Stimulated activated naive B cell treated with anti-CD40 and anti-IgM and Interleukin-4, amounts not matched to agents 10 μg/mL and 1 μg/mL and 100 μg/mL, for 72 hours (primary cell): ENCODE measurements around the gene TSC22D2.

ENCODE experiments used
- ATAC-seq, 2 donors: fragments of 150-1000 bp; cut with Tn5 transposase; replicated peaks; 2 replicates each; pipeline ENCODE4 v1.10.0; 2021; ENCODE audit warnings: moderate library complexity in 1 of 2
- DNase-seq: peaks from one replicate; pipeline ENCODE4 v3.0.0; 2021
- H3K27ac Mint-ChIP-seq: one replicate; pipeline ENCODE4 v1.8.0; 2022; ENCODE audit warnings: mild to moderate bottlenecking, mixed read lengths
- H3K27me3 Mint-ChIP-seq, 2 donors: one replicate each; pipeline ENCODE4 v1.8.0; 2022; ENCODE audit warnings: mixed read lengths in 2 of 2
- H3K36me3 Mint-ChIP-seq, 2 donors: one replicate each; pipeline ENCODE4 v1.8.0; 2022; ENCODE audit warnings: mixed read lengths in 2 of 2, mild to moderate bottlenecking in 1 of 2
- H3K4me1 Mint-ChIP-seq, 2 donors: one replicate each; pipeline ENCODE4 v1.8.0; 2022; ENCODE audit warnings: mixed read lengths in 2 of 2, mild to moderate bottlenecking in 1 of 2
- H3K4me3 Mint-ChIP-seq, 2 donors: one replicate each; pipeline ENCODE4 v1.8.0; 2022; ENCODE audit warnings: mild to moderate bottlenecking in 2 of 2, mixed read lengths in 2 of 2, moderate library complexity in 1 of 2
- H3K9me3 Mint-ChIP-seq, 2 donors: one replicate each; pipeline ENCODE4 v1.8.0; 2022; ENCODE audit warnings: mixed read lengths in 2 of 2, mild to moderate bottlenecking in 1 of 2

TSC22D2 gene

DNA sequence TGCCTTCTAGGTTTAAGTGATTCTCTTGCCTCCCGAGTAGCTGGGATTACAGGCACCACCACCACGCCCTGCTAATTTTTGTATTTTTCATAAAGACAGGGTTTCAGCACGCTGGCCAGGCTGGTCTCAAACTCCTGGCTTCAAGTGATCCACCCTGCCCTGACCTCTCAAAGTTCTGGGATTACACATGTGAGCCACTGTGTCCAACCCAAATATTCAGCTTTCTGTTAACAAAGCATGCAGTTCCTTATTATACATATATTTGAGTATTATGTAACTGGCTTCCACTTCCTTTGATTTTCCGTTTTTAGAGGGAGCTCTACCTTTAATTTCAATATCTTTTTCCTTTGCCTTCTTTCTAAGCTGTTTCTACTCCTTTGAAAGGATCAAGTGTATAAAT, 26.1 kb downstream of the TSC22D2 start:
- Mint-ChIP-seq H3K9me3 (no peaks in the 10 kb centered on the region), H3K27ac (peak overlapping the region; percentile 56), H3K36me3 (peaks cover 9 to 24% of the 10 kb centered on the region in 2 donors), H3K4me1 (peaks cover 14 to 29% of the 10 kb centered on the region in 2 donors), H3K4me3 (no peak overlapping the region), H3K27me3 (no peaks in the 10 kb centered on the region)
- no peak for DNase-seq
- no peak for ATAC-seq

DNA sequence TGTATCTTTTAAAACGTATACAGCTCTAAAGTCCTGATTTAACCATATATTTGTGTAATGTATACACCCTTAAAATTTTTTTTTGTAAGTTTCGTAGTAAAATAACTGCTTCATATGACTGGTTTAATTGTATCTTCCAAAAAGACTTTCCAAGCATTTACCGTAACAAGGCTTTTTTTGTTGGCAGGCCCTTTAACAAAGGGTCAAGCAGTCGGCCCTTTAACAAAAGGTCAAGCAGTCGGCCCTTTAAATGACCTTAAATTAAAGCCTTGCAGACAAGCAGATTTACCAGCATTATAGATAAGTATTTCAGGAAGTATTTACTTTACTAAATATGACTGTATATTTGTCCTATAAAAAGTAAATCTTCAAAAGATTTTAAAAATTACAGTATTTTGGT, 28.1 kb downstream of the TSC22D2 start:
- Mint-ChIP-seq H3K9me3 (no peaks in the 10 kb centered on the region), H3K27me3 (no peaks in the 10 kb centered on the region), H3K4me3 (no peak overlapping the region), H3K36me3 (peaks cover 7 to 18% of the 10 kb centered on the region in 2 donors), H3K4me1 (peaks cover 7 to 12% of the 10 kb centered on the region in 2 donors), H3K27ac (no peak overlapping the region)
- DNase-seq = no peak
- no peak for ATAC-seq

DNA sequence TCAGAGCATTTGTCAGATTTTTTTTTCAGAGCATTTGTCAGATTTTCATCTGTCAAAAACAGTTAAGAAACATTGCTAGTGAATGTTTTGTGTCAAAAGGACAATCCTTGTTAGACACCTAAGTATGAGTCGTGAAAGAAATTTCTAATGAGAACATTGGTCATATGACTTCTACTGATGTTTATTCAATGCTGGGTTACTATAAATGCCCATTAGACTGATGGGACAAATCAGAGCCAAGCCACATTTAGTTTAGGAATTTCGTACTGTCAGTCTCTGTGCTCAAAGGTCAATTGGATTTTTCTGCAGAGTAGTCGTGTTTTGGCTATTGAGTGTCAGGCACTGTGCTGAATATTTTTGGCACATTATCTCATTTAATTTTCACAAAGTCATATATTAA, 31.6 kb downstream of the TSC22D2 start:
- Mint-ChIP-seq H3K4me3 (no peak overlapping the region), H3K9me3 (peaks cover 0 to 6% of the 10 kb centered on the region in 2 donors), H3K27ac (no peak overlapping the region)

DNA sequence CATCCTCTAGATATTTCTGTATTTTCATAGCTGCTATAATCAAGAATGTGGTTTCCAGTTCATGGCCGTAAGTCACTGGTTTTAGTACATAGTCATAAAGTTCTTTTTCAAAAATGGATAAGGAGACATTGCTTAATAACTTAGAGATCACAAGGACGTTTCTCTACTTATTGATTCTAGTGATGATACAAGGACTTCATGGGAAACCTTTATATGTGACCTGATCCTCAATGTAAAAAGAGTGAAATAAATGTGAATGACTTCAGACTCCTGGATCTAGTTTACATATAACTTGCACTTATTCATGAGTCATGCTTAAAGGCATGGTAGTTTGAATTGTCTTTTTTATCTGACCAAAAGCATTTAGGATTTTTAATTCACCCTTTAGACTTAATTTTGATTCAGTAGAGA, 35.2 kb downstream of the TSC22D2 start:
- H3K4me1 Mint-ChIP-seq = peaks cover 25 to 26% of the 10 kb centered on the region in 2 donors
- H3K27ac Mint-ChIP-seq = no peak overlapping the region
- DNase-seq (no peak), ATAC-seq (no peak)
- H3K36me3 Mint-ChIP-seq = peaks cover 31 to 44% of the 10 kb centered on the region in 2 donors
- no peak overlapping the region for H3K4me3 Mint-ChIP-seq
- peaks cover 0 to 6% of the 10 kb centered on the region in 2 donors for H3K9me3 Mint-ChIP-seq
- H3K27me3 Mint-ChIP-seq = no peaks in the 10 kb centered on the region

More for the DNA sequence above, 31.6 kb downstream of the TSC22D2 start:
- DNase-seq = no peak
- Mint-ChIP-seq H3K27me3 (no peaks in the 10 kb centered on the region), H3K4me1 (peaks cover 12 to 17% of the 10 kb centered on the region in 2 donors), H3K36me3 (peaks cover 20 to 27% of the 10 kb centered on the region in 2 donors)
- ATAC-seq = no peak

DNA sequence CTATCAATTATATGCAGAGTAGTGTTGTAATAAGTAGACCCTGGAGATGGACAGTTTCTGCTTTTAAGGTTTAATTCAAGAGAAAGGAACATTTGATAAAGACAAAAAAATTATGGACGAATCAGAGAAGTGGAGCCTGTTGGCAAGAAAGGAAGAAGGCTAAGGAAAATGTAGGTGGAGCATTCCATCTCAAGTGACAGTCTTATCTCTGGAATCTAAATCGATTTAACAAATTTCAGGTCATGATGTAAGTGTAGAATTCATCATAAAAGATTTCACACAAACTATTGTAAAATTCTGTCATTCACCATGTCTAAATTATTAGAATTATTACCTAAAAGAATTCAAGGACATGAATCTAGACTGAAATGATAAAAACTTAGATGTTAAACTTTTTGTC, 36.3 kb downstream of the TSC22D2 start:
- Mint-ChIP-seq H3K4me1 (peaks cover 28 to 30% of the 10 kb centered on the region in 2 donors), H3K9me3 (peaks cover 0 to 6% of the 10 kb centered on the region in 2 donors), H3K27ac (no peak overlapping the region), H3K27me3 (no peaks in the 10 kb centered on the region), H3K36me3 (peaks cover 33 to 44% of the 10 kb centered on the region in 2 donors), H3K4me3 (no peak overlapping the region)
- DNase-seq (no peak), ATAC-seq (no peak)

DNA sequence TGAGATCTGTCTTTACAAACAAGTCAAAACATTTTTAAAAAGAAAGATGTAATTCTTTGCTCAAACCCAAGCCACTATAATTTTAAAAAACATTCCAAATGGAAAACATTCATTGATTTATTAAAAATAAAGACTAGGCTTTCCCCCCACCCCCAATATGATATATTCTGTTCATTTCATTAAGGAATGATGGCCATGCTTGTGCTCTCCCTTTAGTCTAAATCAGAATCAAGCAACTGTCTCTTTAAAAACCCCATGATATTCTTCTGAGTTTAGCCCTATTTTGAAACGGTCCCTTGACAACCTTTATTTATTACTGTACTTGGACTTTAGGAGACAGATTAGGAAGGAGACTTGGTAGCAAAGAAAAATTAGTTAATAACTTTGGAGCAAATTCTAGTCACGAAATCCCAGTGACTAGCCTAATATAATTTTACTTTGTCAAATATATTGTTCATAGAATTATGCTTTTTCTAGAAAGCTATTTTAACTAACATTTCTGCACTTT, 38.4 kb downstream of the TSC22D2 start:
- H3K4me3 Mint-ChIP-seq = no peak overlapping the region
- ATAC-seq = no peak
- H3K9me3 Mint-ChIP-seq = peaks cover 0 to 3% of the 10 kb centered on the region in 2 donors
- H3K4me1 Mint-ChIP-seq = peaks cover 24 to 31% of the 10 kb centered on the region in 2 donors
- DNase-seq = no peak
- peaks cover 25 to 40% of the 10 kb centered on the region in 2 donors for H3K36me3 Mint-ChIP-seq
- no peaks in the 10 kb centered on the region for H3K27me3 Mint-ChIP-seq
- H3K27ac Mint-ChIP-seq = no peak overlapping the region

DNA sequence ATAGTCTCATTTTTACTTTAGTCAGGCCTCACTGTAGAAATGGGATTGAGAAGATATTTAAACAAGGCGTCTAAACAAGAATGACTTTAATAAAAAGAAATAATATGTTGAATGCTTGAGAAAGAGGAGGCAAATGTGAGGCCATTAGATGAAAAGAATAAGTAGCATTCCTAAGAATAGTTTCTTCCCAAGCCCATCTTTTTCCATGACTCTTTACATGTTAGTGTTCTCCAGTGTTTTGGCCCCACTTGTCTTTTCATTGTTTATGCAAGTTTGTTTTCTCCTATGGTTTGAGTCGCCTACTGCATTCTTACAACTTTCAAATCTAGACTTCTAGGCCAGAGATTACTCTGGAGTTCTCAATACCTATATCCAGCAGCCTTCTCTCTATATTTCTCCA, 39.0 kb downstream of the TSC22D2 start:
- DNase-seq = no peak
- Mint-ChIP-seq H3K9me3 (peaks cover 0 to under 1% of the 10 kb centered on the region in 2 donors), H3K4me1 (peaks cover 19 to 31% of the 10 kb centered on the region in 2 donors), H3K27ac (no peak overlapping the region), H3K27me3 (no peaks in the 10 kb centered on the region), H3K4me3 (no peak overlapping the region), H3K36me3 (peaks cover 19 to 34% of the 10 kb centered on the region in 2 donors)
- no peak for ATAC-seq

DNA sequence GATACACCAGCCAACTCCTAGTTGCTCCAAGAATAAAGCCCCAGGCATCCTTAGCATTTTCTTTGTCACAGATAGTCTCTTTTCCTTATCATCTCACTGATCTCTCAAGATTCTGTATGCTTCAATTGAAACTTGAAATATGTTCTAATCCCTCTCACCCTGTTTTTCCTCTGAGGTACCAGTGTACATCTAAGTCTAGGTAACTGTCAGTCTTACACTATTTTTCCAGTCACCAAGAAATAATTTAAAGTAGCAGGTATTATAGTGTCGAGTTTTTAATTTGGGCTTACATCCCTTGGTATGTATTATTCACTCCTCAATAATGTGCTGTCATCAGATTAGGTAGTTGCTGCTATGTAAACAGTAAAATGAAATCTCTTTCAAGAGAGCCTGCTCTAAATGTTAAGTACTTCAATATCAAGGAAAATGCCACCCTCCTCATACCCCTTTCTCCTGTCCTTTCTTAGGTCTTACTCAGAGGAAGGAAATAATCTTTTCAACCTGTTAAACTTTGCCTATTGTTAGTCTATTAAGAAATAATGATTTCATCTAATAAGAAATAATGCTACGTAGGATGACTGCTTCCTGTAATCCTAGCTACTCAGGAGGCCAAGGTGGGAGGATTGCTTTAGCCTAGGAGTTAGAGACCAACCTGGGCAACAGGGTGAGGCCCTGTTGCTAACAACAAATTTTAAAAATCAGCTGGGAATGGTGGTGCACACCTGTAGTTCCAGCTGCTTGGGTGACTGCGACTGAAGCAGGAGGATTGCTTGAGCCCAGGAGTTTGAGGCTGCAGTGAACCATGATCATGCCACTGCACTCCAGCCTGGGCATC, 39.8 kb downstream of the TSC22D2 start:
- Mint-ChIP-seq H3K36me3 (peaks cover 14 to 28% of the 10 kb centered on the region in 2 donors), H3K27me3 (no peaks in the 10 kb centered on the region), H3K9me3 (no peaks in the 10 kb centered on the region), H3K4me1 (peaks cover 15 to 28% of the 10 kb centered on the region in 2 donors), H3K27ac (no peak overlapping the region), H3K4me3 (no peak overlapping the region)
- ATAC-seq = no peak
- DNase-seq = no peak

DNA sequence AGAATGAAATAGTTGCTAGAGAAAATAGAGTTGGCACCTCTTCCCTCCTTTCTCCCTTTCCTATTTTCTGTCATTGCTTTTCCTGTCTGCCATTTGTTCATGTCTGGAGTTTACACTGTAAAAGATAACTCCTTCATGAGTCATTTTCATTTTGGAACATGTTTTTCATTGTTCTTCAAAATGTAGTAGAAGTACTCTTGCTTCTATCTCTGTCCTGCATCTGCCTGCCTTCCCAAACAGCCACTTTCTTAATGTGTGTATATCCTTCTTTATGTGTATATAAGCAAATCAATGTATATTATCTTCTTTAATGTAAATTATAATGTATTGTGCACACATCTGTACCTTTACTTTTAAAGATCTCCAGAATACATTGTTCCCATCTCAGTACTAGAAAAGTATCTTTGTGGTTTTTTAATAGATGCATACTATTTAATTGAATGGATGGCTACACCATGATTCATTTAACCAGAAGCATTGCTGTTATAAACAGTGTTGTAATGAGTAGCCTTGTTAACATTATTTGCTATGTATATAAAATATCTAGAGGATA, 41.1 kb downstream of the TSC22D2 start:
- H3K27me3 Mint-ChIP-seq = no peaks in the 10 kb centered on the region
- DNase-seq (no peak), ATAC-seq (no peak)
- H3K4me3 Mint-ChIP-seq = no peak overlapping the region
- no peak overlapping the region for H3K27ac Mint-ChIP-seq
- no peaks in the 10 kb centered on the region for H3K9me3 Mint-ChIP-seq
- peaks cover 18 to 28% of the 10 kb centered on the region in 2 donors for H3K4me1 Mint-ChIP-seq
- peaks cover 14 to 26% of the 10 kb centered on the region in 2 donors for H3K36me3 Mint-ChIP-seq

DNA sequence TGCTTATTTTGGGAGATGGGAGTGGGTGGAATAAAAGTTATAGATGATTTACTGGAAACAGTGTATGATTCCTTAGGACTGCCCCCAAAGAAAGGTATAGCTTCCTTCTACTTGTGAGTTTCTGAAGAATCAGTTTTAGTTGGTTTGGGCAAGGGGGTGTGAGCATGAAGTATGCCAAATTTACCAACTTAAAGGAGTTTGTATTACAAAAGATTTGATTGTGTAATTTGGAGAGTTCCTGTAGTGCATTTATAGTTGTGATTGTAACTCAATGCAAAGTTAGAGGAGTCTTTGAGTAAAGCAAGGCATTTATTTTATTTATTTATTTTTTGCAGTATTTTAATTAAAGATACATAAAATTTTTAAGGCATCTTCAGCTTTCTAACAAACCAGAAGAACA, 42.8 kb downstream of the TSC22D2 start:
- Mint-ChIP-seq H3K27me3 (no peaks in the 10 kb centered on the region), H3K36me3 (peaks cover 13 to 24% of the 10 kb centered on the region in 2 donors), H3K27ac (no peak overlapping the region), H3K9me3 (no peaks in the 10 kb centered on the region), H3K4me1 (peaks cover 17 to 28% of the 10 kb centered on the region in 2 donors), H3K4me3 (no peak overlapping the region)
- no peak for DNase-seq
- no peak for ATAC-seq

DNA sequence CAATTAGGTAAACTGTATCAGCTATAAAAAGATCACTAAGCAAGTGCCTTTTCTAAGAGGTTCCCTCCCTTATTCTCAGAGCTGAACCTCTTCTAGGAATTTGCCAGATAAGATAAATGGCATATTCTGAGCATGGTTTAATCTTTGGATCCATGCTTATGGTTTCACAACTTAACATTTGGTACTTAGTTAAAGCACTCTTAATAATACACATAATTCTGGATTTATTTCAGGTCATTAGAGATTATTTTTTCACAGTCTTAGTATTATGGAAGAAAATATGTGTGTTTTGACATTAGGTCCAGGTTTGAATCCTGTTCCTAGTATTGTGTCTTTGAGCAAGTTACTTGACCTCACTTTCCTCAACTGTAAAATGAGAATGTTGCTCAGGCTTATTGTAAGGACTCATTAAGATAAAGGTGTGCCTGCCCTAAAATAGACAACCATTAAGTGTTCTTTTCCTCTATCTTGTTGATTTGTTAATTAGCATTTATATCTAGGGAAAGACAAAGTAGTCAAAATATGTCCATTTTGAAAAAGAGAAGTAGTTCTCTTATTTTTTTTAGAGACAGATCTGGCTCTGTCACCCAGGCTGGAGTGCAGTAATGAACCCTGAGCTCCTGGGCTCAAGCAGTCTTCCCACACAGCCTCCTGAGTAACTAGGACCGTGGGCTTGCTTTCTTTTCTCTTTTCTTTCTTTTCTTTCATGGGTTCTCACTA, 43.4 kb downstream of the TSC22D2 start:
- Mint-ChIP-seq H3K4me1 (peaks cover 17 to 28% of the 10 kb centered on the region in 2 donors), H3K27ac (peak overlapping the region; percentile 49), H3K36me3 (peaks cover 12 to 19% of the 10 kb centered on the region in 2 donors), H3K27me3 (no peaks in the 10 kb centered on the region), H3K4me3 (no peak overlapping the region), H3K9me3 (no peaks in the 10 kb centered on the region)
- no peak for DNase-seq
- ATAC-seq = no peak

DNA sequence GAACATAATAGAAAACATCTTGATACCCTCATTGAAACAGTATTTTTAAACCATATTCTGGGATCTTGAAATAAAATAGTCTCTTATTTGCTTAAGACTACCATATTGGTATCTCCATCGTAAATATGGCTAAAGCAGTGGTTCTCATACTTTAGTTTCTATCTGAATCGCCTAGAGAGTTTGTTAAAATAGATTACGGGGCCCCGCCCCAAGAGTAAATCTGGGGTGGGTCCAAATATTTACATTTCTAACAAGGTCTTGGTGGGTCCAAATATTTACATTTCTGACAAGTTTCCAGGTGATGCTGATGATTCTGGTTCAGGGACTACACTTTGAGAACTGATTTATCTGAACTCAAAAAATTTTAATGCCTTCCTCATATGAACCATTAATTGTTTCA, 45.3 kb downstream of the TSC22D2 start:
- peaks cover 5 to 11% of the 10 kb centered on the region in 2 donors for H3K36me3 Mint-ChIP-seq
- no peak for ATAC-seq
- no peaks in the 10 kb centered on the region for H3K27me3 Mint-ChIP-seq
- peaks cover 8 to 16% of the 10 kb centered on the region in 2 donors for H3K4me1 Mint-ChIP-seq
- H3K27ac Mint-ChIP-seq = no peak overlapping the region
- no peak for DNase-seq
- H3K9me3 Mint-ChIP-seq = no peaks in the 10 kb centered on the region
- H3K4me3 Mint-ChIP-seq = no peak overlapping the region

DNA sequence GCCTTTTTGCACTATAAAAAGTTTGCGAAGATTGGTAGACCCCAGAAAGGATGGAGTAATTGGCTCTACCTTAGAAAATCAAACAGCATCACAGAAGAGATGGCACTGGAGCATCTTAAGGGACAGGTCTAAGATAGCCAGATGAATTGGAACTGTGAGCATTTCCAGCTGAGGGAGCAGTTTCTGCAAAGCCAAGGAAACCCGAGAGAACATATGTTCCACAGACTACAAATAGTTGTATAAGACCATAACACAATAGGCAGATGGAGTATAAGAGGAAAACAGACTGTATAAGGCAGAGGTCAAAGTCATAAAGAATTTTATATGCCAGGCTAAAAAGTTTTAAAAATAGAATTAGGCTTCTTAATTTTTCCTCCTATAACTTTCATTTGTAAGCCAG, 46.0 kb downstream of the TSC22D2 start:
- Mint-ChIP-seq H3K27me3 (no peaks in the 10 kb centered on the region), H3K27ac (no peak overlapping the region), H3K36me3 (peaks cover 9 to 16% of the 10 kb centered on the region in 2 donors), H3K4me1 (peaks cover 7 to 13% of the 10 kb centered on the region in 2 donors), H3K9me3 (no peaks in the 10 kb centered on the region), H3K4me3 (no peak overlapping the region)
- no peak for ATAC-seq
- no peak for DNase-seq

DNA sequence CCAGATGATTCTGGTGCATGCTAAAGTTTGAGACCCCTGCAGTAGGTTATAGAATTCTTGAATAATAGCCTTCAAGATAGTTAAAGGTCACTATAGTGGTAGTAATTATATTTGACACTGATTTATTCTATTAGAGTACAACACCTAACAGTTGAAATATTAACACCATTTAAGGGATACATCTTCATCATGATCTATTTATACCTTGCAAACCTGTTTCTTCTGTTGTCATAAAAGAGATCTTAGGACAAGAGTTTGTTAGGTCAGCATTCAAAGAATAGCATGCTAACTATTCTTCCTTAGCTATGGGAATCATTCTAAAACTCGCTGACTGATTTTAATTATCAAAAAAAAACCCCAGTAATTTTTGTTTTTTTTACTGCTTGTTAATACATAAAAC, 46.5 kb downstream of the TSC22D2 start:
- H3K27me3 Mint-ChIP-seq = no peaks in the 10 kb centered on the region
- H3K4me3 Mint-ChIP-seq = no peak overlapping the region
- H3K4me1 Mint-ChIP-seq = peaks cover 5 to 10% of the 10 kb centered on the region in 2 donors
- no peak for DNase-seq
- H3K9me3 Mint-ChIP-seq = no peaks in the 10 kb centered on the region
- H3K27ac Mint-ChIP-seq = no peak overlapping the region
- peaks cover 10 to 18% of the 10 kb centered on the region in 2 donors for H3K36me3 Mint-ChIP-seq
- ATAC-seq = no peak
